ENCODE data around the gene SRRM5.

The SRRM5 gene

DNA sequence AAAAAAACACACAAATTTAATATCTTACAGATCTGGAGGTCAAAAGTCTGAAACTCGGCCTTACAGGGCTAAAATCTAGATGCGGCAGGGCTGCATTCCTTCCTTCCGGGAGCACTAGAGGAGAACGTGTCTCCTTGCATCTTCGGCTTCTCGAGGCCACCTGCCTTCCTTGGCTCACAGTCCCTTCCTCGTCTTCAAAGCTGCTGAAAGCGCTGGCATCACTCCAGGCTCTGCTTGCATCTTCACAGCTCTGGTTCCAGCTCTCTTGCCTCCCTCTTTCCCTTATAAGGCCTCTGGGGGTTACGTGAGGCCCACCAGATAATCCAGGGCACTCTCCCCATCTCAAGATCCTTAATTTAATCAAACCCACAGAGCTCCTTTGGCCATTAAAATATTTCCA, 47.1 kb upstream of the SRRM5 start:
- Histone ChIP-seq H3K27me3 (ENCODE audit: control insufficient read depth in 3 of 3, insufficient read depth in 3 of 3, low read depth in 1 of 3, low read length in 3 of 3) (no peaks in the 10 kb centered on the region), H2AK5ac (ENCODE audit: low read depth, low read length) (no peak overlapping the region), H3K79me1 (ENCODE audit: low read depth, low read length) (peaks cover 6% of the 10 kb centered on the region), H2BK120ac (ENCODE audit: low read depth, low read length) (no peak overlapping the region), H2BK12ac (ENCODE audit: low read length) (no peak overlapping the region), H3K14ac (ENCODE audit: low read length) (no peak overlapping the region), H3K27ac (replicated peaks; ENCODE audit: low read length) (no peak overlapping the region), H3K4me1 (ENCODE audit: control insufficient read depth in 2 of 2, insufficient read depth in 1 of 2, low read depth in 1 of 2, low read length in 2 of 2) (no peaks in the 10 kb centered on the region), H3K4me2 (ENCODE audit: insufficient read depth, low read length, poor library complexity, severe bottlenecking) (no peak overlapping the region), H4K91ac (ENCODE audit: low read depth, low read length, poor library complexity) (no peak overlapping the region), H2AFZ (ENCODE audit: low read length) (no peak overlapping the region), H2BK5ac (ENCODE audit: low read length) (no peak overlapping the region), H3K9me3 (replicated peaks in 1 of 2; ENCODE audit: control insufficient read depth in 2 of 2, insufficient read depth in 1 of 2, low read depth in 1 of 2, low read length in 2 of 2) (no peaks in the 10 kb centered on the region), H3K4ac (ENCODE audit: low read length) (no peak overlapping the region), H3K18ac (ENCODE audit: low read length) (no peak overlapping the region), H2BK15ac (ENCODE audit: low read length) (no peak overlapping the region), H3K4me3 (ENCODE audit: low read length in 2 of 2) (no peak overlapping the region), H3K36me3 (replicated peaks in 1 of 2; ENCODE audit: control insufficient read depth in 2 of 2, insufficient read depth in 2 of 2, low read length in 2 of 2) (peaks cover 24 to 61% of the 10 kb centered on the region in 2 donors), H3K9ac (ENCODE audit: low read depth, low read length, poor library complexity) (no peak overlapping the region), H3K23ac (ENCODE audit: low read depth, low read length, poor library complexity) (no peak overlapping the region), H4K8ac (ENCODE audit: low read depth, low read length) (no peak overlapping the region)
- WGBS, 2 donors (ENCODE audit: extremely low coverage in 2 of 2, insufficient read length in 2 of 2, insufficient replicate concordance in 1 of 2), result no CpG with 5 or more reads among the region's 9 CpGs
- DNase-seq (ENCODE audit: low spot score), result no peak

DNA sequence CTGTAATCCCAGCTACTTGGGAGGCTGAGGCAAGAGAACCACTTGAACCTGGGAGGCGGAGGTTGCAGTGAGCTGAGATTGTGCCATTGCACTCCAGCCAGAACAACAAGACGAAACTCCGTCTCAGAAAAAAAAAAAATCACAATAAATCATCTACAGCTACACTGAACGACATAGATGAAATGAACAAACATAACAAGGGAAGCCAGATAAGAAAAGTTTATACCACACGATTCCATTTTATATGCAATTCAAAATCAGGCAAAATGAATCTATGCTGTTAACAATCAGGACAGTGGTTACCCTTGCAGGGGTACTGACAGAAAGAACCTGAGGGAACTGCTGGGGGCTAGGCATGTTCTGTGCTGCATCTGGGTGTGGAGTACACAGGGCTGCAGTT, 42.2 kb upstream of the SRRM5 start:
- no peak overlapping the region for H2BK12ac ChIP-seq (ENCODE audit: low read length)
- H3K14ac ChIP-seq (ENCODE audit: low read length), result no peak overlapping the region
- H2BK15ac ChIP-seq (ENCODE audit: low read length), result no peak overlapping the region
- no peak overlapping the region for H4K8ac ChIP-seq (ENCODE audit: low read depth, low read length)
- peaks cover 3% of the 10 kb centered on the region for H3K79me1 ChIP-seq (ENCODE audit: low read depth, low read length)
- H2BK5ac ChIP-seq (ENCODE audit: low read length), result no peak overlapping the region
- H3K27ac ChIP-seq (replicated peaks; ENCODE audit: low read length), result no peak overlapping the region
- no CpG with 5 or more reads among the region's 5 CpGs for WGBS, 2 donors (ENCODE audit: extremely low coverage in 2 of 2, insufficient read length in 2 of 2, insufficient replicate concordance in 1 of 2)
- H3K36me3 ChIP-seq (replicated peaks in 1 of 2; ENCODE audit: control insufficient read depth in 2 of 2, insufficient read depth in 2 of 2, low read length in 2 of 2), result peaks cover 6 to 60% of the 10 kb centered on the region in 2 donors
- no peak overlapping the region for H3K4ac ChIP-seq (ENCODE audit: low read length)
- no peaks in the 10 kb centered on the region for H3K27me3 ChIP-seq (ENCODE audit: control insufficient read depth in 3 of 3, insufficient read depth in 3 of 3, low read depth in 1 of 3, low read length in 3 of 3)
- H2AFZ ChIP-seq (ENCODE audit: low read length), result no peak overlapping the region
- H3K9ac ChIP-seq (ENCODE audit: low read depth, low read length, poor library complexity), result no peak overlapping the region
- no peak overlapping the region for H2BK120ac ChIP-seq (ENCODE audit: low read depth, low read length)
- H2AK5ac ChIP-seq (ENCODE audit: low read depth, low read length), result no peak overlapping the region
- H3K4me3 ChIP-seq (ENCODE audit: low read length in 2 of 2), result no peak overlapping the region
- H3K9me3 ChIP-seq (replicated peaks in 1 of 2; ENCODE audit: control insufficient read depth in 2 of 2, insufficient read depth in 1 of 2, low read depth in 1 of 2, low read length in 2 of 2), result no peaks in the 10 kb centered on the region
- no peak overlapping the region for H4K91ac ChIP-seq (ENCODE audit: low read depth, low read length, poor library complexity)
- H3K23ac ChIP-seq (ENCODE audit: low read depth, low read length, poor library complexity), result no peak overlapping the region
- H3K4me2 ChIP-seq (ENCODE audit: insufficient read depth, low read length, poor library complexity, severe bottlenecking), result no peak overlapping the region
- no peak overlapping the region for H3K18ac ChIP-seq (ENCODE audit: low read length)
- H3K4me1 ChIP-seq (ENCODE audit: control insufficient read depth in 2 of 2, insufficient read depth in 1 of 2, low read depth in 1 of 2, low read length in 2 of 2), result peaks cover 3% of the 10 kb centered on the region in 2 donors
- DNase-seq (ENCODE audit: low spot score), result no peak

DNA sequence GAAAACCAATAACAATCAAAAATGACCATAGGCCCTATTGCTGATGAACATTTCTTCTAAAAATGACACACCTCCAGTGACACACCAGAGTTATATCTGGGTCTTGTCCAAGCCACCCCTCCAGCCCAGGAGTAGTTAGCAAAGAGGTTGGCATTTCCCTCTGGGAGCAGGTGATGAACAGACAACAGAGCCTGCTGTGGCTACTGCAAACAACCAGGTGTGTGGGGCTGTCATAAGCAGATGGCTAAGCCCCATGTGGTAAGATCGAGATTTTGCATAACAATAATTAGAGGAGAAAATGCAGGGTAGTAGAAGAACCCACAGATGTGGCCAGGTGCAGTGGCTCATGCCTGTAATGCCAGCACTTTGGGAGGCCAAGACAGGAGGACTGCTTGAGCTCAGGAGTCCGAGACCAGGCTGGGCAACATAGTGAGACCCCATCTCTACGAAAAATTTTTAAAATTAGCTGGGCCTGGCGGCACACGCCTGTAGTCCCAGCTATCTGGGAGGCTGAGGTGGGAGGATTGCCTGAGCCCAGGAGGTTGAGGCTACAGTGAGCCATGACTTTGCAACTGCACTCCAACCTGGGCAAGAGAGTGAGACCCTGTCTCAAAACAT, 41.6 kb upstream of the SRRM5 start:
- Histone ChIP-seq H3K27ac (replicated peaks; ENCODE audit: low read length) (no peak overlapping the region), H3K79me1 (ENCODE audit: low read depth, low read length) (peaks cover 4% of the 10 kb centered on the region), H3K23ac (ENCODE audit: low read depth, low read length, poor library complexity) (no peak overlapping the region), H3K36me3 (replicated peaks in 1 of 2; ENCODE audit: control insufficient read depth in 2 of 2, insufficient read depth in 2 of 2, low read length in 2 of 2) (peaks cover 6 to 58% of the 10 kb centered on the region in 2 donors), H2BK5ac (ENCODE audit: low read length) (no peak overlapping the region), H2BK12ac (ENCODE audit: low read length) (no peak overlapping the region), H3K18ac (ENCODE audit: low read length) (no peak overlapping the region), H2AK5ac (ENCODE audit: low read depth, low read length) (no peak overlapping the region), H2BK120ac (ENCODE audit: low read depth, low read length) (no peak overlapping the region), H3K4me2 (ENCODE audit: insufficient read depth, low read length, poor library complexity, severe bottlenecking) (no peak overlapping the region), H3K14ac (ENCODE audit: low read length) (no peak overlapping the region), H3K4ac (ENCODE audit: low read length) (no peak overlapping the region), H4K91ac (ENCODE audit: low read depth, low read length, poor library complexity) (no peak overlapping the region), H2BK15ac (ENCODE audit: low read length) (no peak overlapping the region), H2AFZ (ENCODE audit: low read length) (no peak overlapping the region), H3K4me1 (ENCODE audit: control insufficient read depth in 2 of 2, insufficient read depth in 1 of 2, low read depth in 1 of 2, low read length in 2 of 2) (peaks cover 4 to 6% of the 10 kb centered on the region in 2 donors), H3K9ac (ENCODE audit: low read depth, low read length, poor library complexity) (no peak overlapping the region), H3K4me3 (ENCODE audit: low read length in 2 of 2) (no peak overlapping the region), H3K9me3 (replicated peaks in 1 of 2; ENCODE audit: control insufficient read depth in 2 of 2, insufficient read depth in 1 of 2, low read depth in 1 of 2, low read length in 2 of 2) (no peaks in the 10 kb centered on the region), H4K8ac (ENCODE audit: low read depth, low read length) (no peak overlapping the region), H3K27me3 (ENCODE audit: control insufficient read depth in 3 of 3, insufficient read depth in 3 of 3, low read depth in 1 of 3, low read length in 3 of 3) (no peaks in the 10 kb centered on the region)
- DNase-seq (ENCODE audit: low spot score), result no peak
- no CpG with 5 or more reads among the region's 5 CpGs for WGBS, 2 donors (ENCODE audit: extremely low coverage in 2 of 2, insufficient read length in 2 of 2, insufficient replicate concordance in 1 of 2)

DNA sequence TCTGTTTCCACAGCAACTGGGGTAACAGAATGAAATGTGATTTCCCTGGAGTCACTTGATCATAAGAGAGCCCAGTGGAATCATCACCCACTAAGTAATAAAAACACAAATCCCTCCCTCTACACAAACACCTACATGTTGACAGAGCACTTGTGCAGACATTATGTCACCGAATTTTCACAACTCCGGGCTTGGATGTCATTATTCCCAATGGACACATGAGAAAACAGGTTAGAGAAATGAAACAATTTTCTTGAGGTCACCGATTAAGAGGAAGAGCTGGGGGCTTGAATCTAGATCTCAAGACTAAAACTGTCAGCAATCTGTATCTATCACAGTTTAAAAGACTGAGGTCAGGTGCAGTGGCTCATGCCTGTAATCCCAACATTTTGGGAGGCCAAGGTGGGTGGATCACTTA, 39.7 kb upstream of the SRRM5 start:
- Histone ChIP-seq H2BK5ac (ENCODE audit: low read length) (no peak overlapping the region), H3K9me3 (replicated peaks in 1 of 2; ENCODE audit: control insufficient read depth in 2 of 2, insufficient read depth in 1 of 2, low read depth in 1 of 2, low read length in 2 of 2) (no peaks in the 10 kb centered on the region), H2BK12ac (ENCODE audit: low read length) (no peak overlapping the region), H3K23ac (ENCODE audit: low read depth, low read length, poor library complexity) (no peak overlapping the region), H3K4ac (ENCODE audit: low read length) (no peak overlapping the region), H2BK120ac (ENCODE audit: low read depth, low read length) (no peak overlapping the region), H2BK15ac (ENCODE audit: low read length) (no peak overlapping the region), H3K36me3 (replicated peaks in 1 of 2; ENCODE audit: control insufficient read depth in 2 of 2, insufficient read depth in 2 of 2, low read length in 2 of 2) (peaks cover 6 to 53% of the 10 kb centered on the region in 2 donors), H2AK5ac (ENCODE audit: low read depth, low read length) (no peak overlapping the region), H3K4me2 (ENCODE audit: insufficient read depth, low read length, poor library complexity, severe bottlenecking) (no peak overlapping the region), H3K9ac (ENCODE audit: low read depth, low read length, poor library complexity) (no peak overlapping the region), H3K4me1 (ENCODE audit: control insufficient read depth in 2 of 2, insufficient read depth in 1 of 2, low read depth in 1 of 2, low read length in 2 of 2) (peaks cover 8 to 10% of the 10 kb centered on the region in 2 donors), H4K8ac (ENCODE audit: low read depth, low read length) (no peak overlapping the region), H3K18ac (ENCODE audit: low read length) (no peak overlapping the region), H3K79me1 (ENCODE audit: low read depth, low read length) (peaks cover 4% of the 10 kb centered on the region), H4K91ac (ENCODE audit: low read depth, low read length, poor library complexity) (no peak overlapping the region), H3K4me3 (ENCODE audit: low read length in 2 of 2) (no peak overlapping the region), H2AFZ (ENCODE audit: low read length) (no peak overlapping the region), H3K14ac (ENCODE audit: low read length) (no peak overlapping the region), H3K27me3 (ENCODE audit: control insufficient read depth in 3 of 3, insufficient read depth in 3 of 3, low read depth in 1 of 3, low read length in 3 of 3) (no peaks in the 10 kb centered on the region), H3K27ac (replicated peaks; ENCODE audit: low read length) (no peak overlapping the region)
- DNase-seq (ENCODE audit: low spot score), result no peak
- no CpG with 5 or more reads among the region's 3 CpGs for WGBS, 2 donors (ENCODE audit: extremely low coverage in 2 of 2, insufficient read length in 2 of 2, insufficient replicate concordance in 1 of 2)

Measured in neuronal stem cell (in vitro differentiated cells).